AG10803 (cell line): ENCODE measurements around the gene C17orf100.
A peak's percentile ranks its signal among the peaks of the same experiment; 100 is the strongest.

Source experiments
- DNase-seq: peaks from one replicate; pipeline ENCODE4 v3.0.0; 2010; ENCODE audit warnings: low read depth
- H3K4me3 ChIP-seq: 2 replicates; pipeline ENCODE4 v1.5.1; 2011; ENCODE audit warnings: mild to moderate bottlenecking, low read length, control low read depth
- TF ChIP-seq, protein P1 (sequence below): conservative IDR thresholded peaks from 2 replicates; pipeline ENCODE4 v1.5.1; 2011; ENCODE audit warnings: mild to moderate bottlenecking, low read length, control low read depth, inconsistent platforms

C17orf100 gene

DNA sequence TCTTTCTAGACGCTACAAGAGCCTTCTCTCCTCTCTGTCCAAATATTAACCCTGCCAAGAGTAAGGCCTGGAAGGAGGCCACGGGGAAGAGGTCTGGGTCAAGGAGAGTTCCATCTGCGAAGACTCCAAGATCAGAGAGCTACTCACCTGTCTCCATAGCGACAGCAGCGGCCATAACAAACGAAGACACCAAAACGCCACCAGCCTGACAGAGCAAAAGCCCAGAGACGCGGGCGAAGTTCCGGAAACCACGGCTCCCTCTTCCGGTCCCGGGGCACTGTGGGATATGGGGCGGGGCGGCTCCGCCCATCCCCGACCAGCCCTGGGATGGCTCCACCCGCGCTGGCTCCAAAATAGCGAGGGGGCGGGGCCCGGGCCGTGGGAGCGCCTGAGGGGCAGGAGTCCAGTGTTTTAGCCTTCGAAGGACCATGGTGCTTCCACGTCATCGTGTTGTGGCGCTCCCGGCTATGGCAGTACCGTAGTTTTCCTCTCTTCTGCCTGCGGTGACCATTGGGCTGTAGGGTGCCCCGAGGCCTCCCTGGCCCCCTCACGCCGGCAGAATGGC lies at the start of gene C17orf100, which contains the start of gene MED31:
TSS of gene C17orf100 (plus strand) at position 409 of the 565 bp plus-strand sequence. CDS start at position 561, 152 bp downstream.
TSS of gene MED31 (minus strand) at position 252 of the 565 bp plus-strand sequence. CDS start at position 175, 77 bp downstream.
- H3K4me3 ChIP-seq, result peak within 1 kb of the TSS; percentile 99
- TF ChIP-seq, protein P1, sequence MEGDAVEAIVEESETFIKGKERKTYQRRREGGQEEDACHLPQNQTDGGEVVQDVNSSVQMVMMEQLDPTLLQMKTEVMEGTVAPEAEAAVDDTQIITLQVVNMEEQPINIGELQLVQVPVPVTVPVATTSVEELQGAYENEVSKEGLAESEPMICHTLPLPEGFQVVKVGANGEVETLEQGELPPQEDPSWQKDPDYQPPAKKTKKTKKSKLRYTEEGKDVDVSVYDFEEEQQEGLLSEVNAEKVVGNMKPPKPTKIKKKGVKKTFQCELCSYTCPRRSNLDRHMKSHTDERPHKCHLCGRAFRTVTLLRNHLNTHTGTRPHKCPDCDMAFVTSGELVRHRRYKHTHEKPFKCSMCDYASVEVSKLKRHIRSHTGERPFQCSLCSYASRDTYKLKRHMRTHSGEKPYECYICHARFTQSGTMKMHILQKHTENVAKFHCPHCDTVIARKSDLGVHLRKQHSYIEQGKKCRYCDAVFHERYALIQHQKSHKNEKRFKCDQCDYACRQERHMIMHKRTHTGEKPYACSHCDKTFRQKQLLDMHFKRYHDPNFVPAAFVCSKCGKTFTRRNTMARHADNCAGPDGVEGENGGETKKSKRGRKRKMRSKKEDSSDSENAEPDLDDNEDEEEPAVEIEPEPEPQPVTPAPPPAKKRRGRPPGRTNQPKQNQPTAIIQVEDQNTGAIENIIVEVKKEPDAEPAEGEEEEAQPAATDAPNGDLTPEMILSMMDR, result no peak
- DNase-seq, result peak; percentile 87

DNA sequence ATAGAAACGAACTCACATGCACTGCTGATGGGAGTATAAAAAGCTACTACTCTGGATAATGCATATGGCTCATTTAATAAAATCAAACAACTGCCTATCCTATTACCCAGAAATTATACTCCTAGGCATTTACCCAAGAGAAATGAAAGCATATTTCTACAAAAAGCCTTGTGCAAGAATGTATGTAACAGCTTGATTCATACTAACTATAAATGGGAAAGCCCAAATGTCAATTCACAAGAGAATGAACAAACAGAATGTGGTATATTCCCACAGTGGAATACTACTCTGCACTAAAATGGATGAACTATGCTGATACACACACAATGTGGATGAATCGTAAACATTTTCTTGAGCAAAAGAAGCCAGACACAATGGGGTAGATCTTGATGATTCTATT lies 49.4 kb upstream of the C17orf100 start:
- no peak for DNase-seq
- TF ChIP-seq, protein P1, result no peak
- no peak overlapping the region for H3K4me3 ChIP-seq

DNA sequence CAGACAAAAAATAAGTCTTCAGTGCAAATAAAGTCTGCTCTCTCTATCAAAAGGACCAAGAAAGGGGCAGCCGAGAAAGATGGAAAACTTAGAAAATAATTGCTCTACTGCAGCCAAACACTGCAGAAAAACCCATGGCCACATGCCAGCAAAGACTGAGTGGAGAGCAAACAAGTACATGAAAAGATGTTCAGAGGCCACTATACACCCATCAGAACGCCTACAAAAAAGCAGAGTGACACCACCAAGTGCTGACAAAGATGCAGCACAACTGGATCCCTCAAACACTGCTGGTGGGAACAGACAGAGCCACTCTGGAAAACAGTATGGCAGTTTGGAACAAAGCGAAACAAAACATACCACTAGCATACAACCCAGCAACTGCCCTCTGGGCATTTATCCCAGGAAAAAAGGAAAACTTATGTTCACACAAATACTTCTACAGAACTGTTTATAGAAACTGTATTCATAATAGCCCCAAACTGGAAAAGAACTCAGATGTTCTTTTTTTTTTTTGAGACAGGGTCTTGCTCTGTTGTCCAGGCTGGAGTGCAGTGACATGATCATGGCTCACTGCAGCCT lies 47.7 kb upstream of the C17orf100 start:
- H3K4me3 ChIP-seq, result no peak overlapping the region
- TF ChIP-seq, protein P1, result no peak
- DNase-seq, result no peak

DNA sequence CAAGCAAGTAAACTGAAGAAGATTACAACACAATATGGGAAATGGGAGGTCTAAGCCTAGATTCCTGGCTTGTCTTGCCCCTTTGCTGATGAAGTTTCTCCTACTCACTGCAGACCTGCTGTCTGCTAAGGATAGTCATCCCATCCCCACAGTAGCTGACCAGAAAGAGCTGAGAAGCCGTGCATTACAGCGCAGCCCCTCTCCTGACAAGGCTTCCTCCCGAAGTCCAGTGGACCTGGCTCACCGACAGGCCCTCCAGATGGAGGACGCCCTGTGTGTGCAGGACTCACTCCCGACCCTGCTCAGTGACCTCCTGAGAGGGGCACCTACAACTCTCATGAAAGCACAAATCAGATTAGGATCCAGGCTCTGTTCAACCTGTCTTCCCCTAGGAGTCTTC lies 46.4 kb upstream of the C17orf100 start:
- TF ChIP-seq, protein P1, result no peak
- no peak overlapping the region for H3K4me3 ChIP-seq
- DNase-seq, result no peak

DNA sequence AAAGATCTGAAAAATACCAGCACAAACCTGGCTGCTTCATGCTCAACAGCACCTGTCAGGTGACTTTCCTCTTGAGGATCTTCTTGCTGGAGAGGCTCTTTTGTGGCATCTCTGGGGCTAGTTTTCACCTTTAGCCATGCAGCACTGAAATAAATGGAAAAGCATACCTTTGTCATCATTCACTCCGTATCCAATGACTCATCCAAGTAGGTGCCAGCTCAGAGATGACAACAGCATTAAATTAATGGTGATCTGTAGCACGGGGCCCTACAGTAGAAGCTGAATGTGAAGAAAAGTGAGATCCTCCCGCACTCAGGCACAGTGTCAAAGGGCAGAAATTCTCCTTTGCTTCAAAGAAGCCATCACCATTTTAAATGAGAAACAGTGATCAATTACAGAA lies 43.2 kb upstream of the C17orf100 start:
- DNase-seq, result no peak
- TF ChIP-seq, protein P1, result no peak
- no peak overlapping the region for H3K4me3 ChIP-seq

DNA sequence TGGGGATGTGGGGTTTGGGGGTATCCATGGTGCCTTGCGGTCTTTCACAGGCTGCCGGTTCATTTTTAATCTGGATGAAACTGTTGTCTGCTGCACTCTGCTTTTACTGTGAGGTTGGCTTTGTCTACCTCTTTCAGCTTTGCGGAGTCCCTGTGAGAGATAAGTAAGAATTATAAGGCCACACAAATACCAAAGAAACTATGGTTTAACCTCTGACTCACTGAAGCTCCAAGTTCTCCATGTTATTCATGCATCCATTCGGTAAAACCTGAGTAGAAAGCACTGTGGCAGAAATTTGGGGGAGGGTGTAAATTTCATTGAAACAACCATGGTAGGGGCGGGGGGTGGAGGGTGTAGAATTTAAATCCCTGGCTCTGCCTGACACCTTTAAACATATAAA lies 41.6 kb upstream of the C17orf100 start:
- TF ChIP-seq, protein P1, result no peak
- H3K4me3 ChIP-seq, result no peak overlapping the region
- no peak for DNase-seq

DNA sequence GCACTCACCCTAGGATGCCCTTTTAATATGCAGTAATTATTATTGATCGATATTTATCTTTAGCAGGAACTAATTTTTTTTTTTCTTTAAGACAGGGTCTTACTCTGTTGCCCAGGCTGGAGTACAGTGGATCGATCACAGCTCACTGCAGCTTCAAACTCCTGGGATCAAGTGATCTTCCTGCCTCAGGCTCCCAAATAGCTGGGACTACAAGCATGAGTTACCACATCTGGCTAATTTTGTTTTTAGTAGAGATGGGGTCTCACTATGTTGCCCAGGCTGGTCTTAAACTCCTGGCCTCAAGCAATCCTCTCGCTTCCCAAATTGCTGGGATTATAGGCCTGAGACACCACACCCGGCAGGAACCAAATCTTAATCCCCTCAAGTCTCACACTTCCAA lies 40.3 kb upstream of the C17orf100 start:
- no peak overlapping the region for H3K4me3 ChIP-seq
- no peak for DNase-seq
- TF ChIP-seq, protein P1, result no peak
